RWPE1 (cell line): ENCODE results near the gene PINK1.
"Not testable (repeated sequence)": the region's sequence is repeated elsewhere in the genome, so short reads cannot be mapped to it uniquely, and the experiment has no call there.

Experiments
- CTCF ChIA-PET: fragments of 350-600 bp; sonication (Branson Sonifier 250); formaldehyde crosslinking; extraction: SDS; loops from one replicate; lab custom pipeline; 2021; lab: Yijun Ruan, JAX
- POLR2A ChIA-PET: fragments of 400-600 bp; formaldehyde crosslinking; extraction: SDS; loops from one replicate; lab custom pipeline; 2020; ENCODE audit warnings: antibody characterized with exemption; ENCODE audit not compliant: low non-redundant PET; lab: Yijun Ruan, JAX
- DNase-seq: peaks from one replicate; pipeline ENCODE4 v3.0.0; 2012; ENCODE audit warnings: low spot score
- H3K27ac ChIP-seq: fragments of 450-650 bp; 2 replicates; pipeline ENCODE4 v1.5.1; 2017
- CTCF ChIP-seq: fragments of 450-650 bp; conservative IDR thresholded peaks from 2 replicates; pipeline ENCODE4 v1.5.1; 2017; ENCODE audit warnings: low read depth, mild to moderate bottlenecking

Gene PINK1

GRCh38 chr1:20672265-20672632, 39.0 kb downstream of the PINK1 start:
- no peak overlapping the region for H3K27ac ChIP-seq
- no peak for TF ChIP-seq CTCF
- ChIA-PET CTCF (no interaction called here), POLR2A (no interaction called here)
- no peak for DNase-seq

DNA sequence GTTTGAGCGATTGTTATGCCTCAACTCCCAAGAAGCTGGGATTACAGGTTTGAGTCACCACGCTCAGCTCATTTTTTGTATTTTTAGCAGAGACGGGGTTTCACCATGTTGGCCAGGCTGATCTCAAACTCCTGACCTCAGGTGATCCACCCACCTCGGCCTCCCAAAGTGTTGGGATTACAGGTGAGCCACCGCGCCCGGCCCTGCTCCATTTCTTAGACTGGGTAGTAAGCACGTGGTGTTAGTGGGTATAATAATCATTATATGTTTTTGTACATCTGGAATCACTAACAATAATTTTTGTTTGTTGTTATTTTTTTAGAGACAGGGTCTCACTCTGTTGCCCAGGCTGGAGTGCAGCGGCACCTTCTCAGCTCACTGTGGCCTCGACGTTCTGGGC, 40.4 kb downstream of the PINK1 start:
- POLR2A ChIA-PET = interaction anchor here (0.6 kb wide), 1 partner anchor 149 kb away, joined by 6 read pairs; no protein-coding TSS in a partner anchor
- DNase-seq = not testable (repeated sequence)
- CTCF ChIA-PET = interaction anchor here (0.6 kb wide), 1 partner anchor 60 kb away, joined by 5 read pairs; no protein-coding TSS in a partner anchor

GRCh38 chr1:20678599-20678998, 45.3 kb downstream of the PINK1 start:
- CTCF ChIA-PET = no interaction called here
- DNase-seq = no peak
- H3K27ac ChIP-seq = no peak overlapping the region
- POLR2A ChIA-PET = no interaction called here
- no peak for TF ChIP-seq CTCF

More for the DNA sequence above, 40.4 kb downstream of the PINK1 start:
- not testable (repeated sequence) for H3K27ac ChIP-seq

DNA sequence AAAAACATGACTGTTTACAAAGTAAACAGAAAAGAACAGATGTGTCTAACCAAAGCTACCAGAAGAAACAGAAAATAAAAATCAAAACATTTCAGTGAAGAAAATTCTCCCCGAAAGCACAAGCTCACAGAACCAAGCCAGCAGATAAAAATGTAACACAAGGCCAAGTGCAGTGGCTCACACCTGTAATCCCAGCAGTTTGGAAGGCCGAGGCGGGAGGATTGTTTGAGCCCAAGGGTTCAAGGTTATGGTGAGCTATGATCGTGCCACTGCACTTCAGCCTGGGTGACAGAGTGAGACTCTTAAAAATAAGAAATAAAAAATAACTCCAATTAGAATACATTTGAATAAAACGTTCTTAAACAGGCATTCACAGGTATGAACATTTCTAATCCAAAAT, 47.0 kb downstream of the PINK1 start:
- CTCF ChIA-PET = no interaction called here
- H3K27ac ChIP-seq = no peak overlapping the region
- POLR2A ChIA-PET = no interaction called here
- no peak for TF ChIP-seq CTCF
- DNase-seq = no peak

DNA sequence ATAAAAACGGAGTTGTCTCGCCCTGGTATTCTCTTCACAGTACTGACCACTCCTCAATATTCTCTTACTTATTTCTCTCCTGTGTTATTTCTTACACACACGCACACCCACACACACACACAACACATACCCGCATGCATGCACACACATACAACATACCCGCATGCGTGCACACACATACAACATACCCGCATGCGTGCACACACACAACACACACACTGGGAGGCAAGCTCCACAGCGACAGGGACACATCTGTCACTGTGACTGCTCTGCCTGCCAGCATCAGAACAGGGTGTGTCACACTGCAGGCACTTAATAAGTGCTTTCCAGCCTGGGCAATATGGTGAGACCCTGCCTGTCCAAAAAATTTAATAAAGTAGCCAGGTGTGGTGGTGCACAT, 48.7 kb downstream of the PINK1 start:
- H3K27ac ChIP-seq = no peak overlapping the region
- TF ChIP-seq CTCF = no peak
- ChIA-PET CTCF (no interaction called here), POLR2A (no interaction called here)
- no peak for DNase-seq

DNA sequence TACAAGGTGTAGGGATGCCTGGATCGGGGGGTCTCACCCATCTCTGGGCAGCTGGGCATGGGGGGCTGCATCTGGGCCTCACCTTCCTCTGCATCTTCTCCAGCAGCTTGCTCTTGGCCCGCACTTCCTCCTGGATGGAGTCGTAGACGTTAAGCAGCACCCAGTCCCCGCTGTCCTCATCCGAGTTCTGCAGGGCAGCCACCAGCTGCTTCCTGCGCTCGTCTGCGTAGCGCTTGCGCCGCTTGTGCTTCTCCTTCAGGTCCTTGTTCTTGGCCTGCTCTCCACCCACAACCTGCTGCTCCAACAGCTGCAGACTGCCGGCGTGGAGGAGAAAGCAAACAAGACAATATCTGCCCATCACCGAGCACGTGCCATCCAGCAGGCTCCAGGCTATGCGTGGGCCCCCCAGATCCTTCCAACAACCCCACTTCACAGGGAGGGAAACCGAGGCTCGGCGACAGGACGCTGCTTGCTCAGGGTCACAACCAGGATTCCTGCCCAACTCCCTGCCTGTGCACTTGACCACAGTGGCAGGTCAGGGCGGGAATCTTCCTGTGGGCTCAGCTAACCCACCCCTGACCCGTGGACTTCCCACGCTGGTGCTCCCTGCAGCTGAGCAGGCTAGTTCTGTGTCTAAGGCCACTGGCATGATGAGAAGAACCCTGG, 49.4 kb downstream of the PINK1 start:
- POLR2A ChIA-PET = no interaction called here
- H3K27ac ChIP-seq = no peak overlapping the region
- TF ChIP-seq CTCF = no peak
- DNase-seq = no peak
- CTCF ChIA-PET = no interaction called here

DNA sequence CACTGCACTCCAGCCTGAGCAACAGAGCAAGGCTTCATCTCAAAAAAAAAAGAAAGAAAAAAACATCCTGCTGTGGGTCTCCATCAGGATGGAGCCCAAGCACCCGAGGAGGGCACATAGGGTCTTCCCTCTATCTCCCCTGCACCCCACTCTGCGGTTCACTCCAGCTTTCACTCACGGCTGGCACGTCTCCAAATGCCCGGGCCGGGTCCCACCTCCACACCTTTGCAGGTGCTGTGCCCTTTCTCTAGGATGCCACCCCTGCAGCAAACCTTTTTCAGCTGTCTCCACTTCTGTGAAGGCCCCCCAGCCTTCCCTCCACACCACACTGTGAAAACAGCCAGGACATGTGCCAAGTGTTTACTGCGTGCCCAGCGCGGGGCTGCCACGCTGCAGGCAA, 50.4 kb downstream of the PINK1 start:
- no peak overlapping the region for H3K27ac ChIP-seq
- TF ChIP-seq CTCF = no peak
- no peak for DNase-seq
- ChIA-PET POLR2A (no interaction called here), CTCF (no interaction called here)
